Activated T-cell treated with anti-CD3 and anti-CD28 coated beads, Interleukin-2, amount 50 U/mL, for 72 hours (primary cell): ENCODE results near the gene CNTFR. TPM values are rescaled to one million over a fixed set of nuclear protein-coding genes. Genes with fewer than 3 reads are reported as not detected.
A peak's percentile ranks its signal among the peaks of the same experiment; 100 is the strongest.

Experiments
- ATAC-seq, 2 donors: fragments of 150-1000 bp; cut with Tn5 transposase; replicated peaks in 1 of 2; 2 replicates each; pipeline ENCODE4 v1.10.0; 2021; ENCODE audit warnings: moderate library complexity in 2 of 2, mild to moderate bottlenecking in 1 of 2
- DNase-seq, 2 donors: peaks; one replicate each; pipeline ENCODE4 v3.0.0; 2021 to 2022; ENCODE audit warnings: mixed read lengths in 1 of 2
- H3K27ac Mint-ChIP-seq: one replicate; pipeline ENCODE4 v1.8.0; 2022; ENCODE audit warnings: mild to moderate bottlenecking, moderate library complexity, mixed read lengths
- H3K27me3 Mint-ChIP-seq: one replicate; pipeline ENCODE4 v1.8.0; 2022; ENCODE audit warnings: low read depth, mixed read lengths
- H3K36me3 Mint-ChIP-seq, 2 donors: one replicate each; pipeline ENCODE4 v1.8.0; 2022; ENCODE audit warnings: mixed read lengths in 2 of 2, mild to moderate bottlenecking in 1 of 2; ENCODE audit not compliant: insufficient read depth in 2 of 2
- H3K4me1 Mint-ChIP-seq: one replicate; pipeline ENCODE4 v1.8.0; 2022; ENCODE audit warnings: low read depth, mixed read lengths
- H3K4me3 Mint-ChIP-seq, 2 donors: one replicate each; pipeline ENCODE4 v1.8.0; 2022; ENCODE audit warnings: mild to moderate bottlenecking in 2 of 2, mixed read lengths in 2 of 2, moderate library complexity in 2 of 2
- H3K9me3 Mint-ChIP-seq, 2 donors: one replicate each; pipeline ENCODE4 v1.8.0; 2022; ENCODE audit warnings: mixed read lengths in 2 of 2
- total RNA-seq, 2 donors: library from RNA; stranded (reverse); gene quantifications; one replicate each; pipeline ENCODE4 v1.2.3, GENCODE V29; 2022

CNTFR gene
- total RNA-seq, 2 donors from 2014 or later: not detected

- no peaks in the 10 kb centered on the region for H3K4me1 Mint-ChIP-seq
- no peaks in the 10 kb centered on the region for H3K36me3 Mint-ChIP-seq
- H3K9me3 Mint-ChIP-seq: no peaks in the 10 kb centered on the region
- ATAC-seq (no peak), DNase-seq (no peak)
- H3K27me3 Mint-ChIP-seq: peaks cover 20% of the 10 kb centered on the region
- H3K27ac Mint-ChIP-seq: no peak overlapping the region
- no peak overlapping the region for H3K4me3 Mint-ChIP-seq
Measured at GRCh38 chr9:34570376-34570775, 19.1 kb downstream of the CNTFR start.

GRCh38 chr9:34568774-34569173 lies 20.8 kb downstream of the CNTFR start:
- Mint-ChIP-seq H3K9me3 (no peaks in the 10 kb centered on the region), H3K4me3 (no peak overlapping the region), H3K36me3 (no peaks in the 10 kb centered on the region), H3K27ac (no peak overlapping the region), H3K4me1 (no peaks in the 10 kb centered on the region), H3K27me3 (peaks cover 31% of the 10 kb centered on the region)
- ATAC-seq (no peak), DNase-seq (no peak)

GRCh38 chr9:34568133-34568532 lies 21.4 kb downstream of the CNTFR start:
- Mint-ChIP-seq H3K36me3 (no peaks in the 10 kb centered on the region), H3K27ac (no peak overlapping the region)
- no peak for ATAC-seq

GRCh38 chr9:34566972-34567371 lies 22.6 kb downstream of the CNTFR start:
- no peaks in the 10 kb centered on the region for H3K4me1 Mint-ChIP-seq
- DNase-seq (no peak), ATAC-seq (no peak)
- no peaks in the 10 kb centered on the region for H3K36me3 Mint-ChIP-seq
- no peaks in the 10 kb centered on the region for H3K9me3 Mint-ChIP-seq
- no peak overlapping the region for H3K4me3 Mint-ChIP-seq
- H3K27ac Mint-ChIP-seq: no peak overlapping the region
- peaks cover 40% of the 10 kb centered on the region for H3K27me3 Mint-ChIP-seq

More at GRCh38 chr9:34568133-34568532, 21.4 kb downstream of the CNTFR start:
- Mint-ChIP-seq H3K4me1 (no peaks in the 10 kb centered on the region), H3K9me3 (no peaks in the 10 kb centered on the region), H3K4me3 (no peak overlapping the region), H3K27me3 (peaks cover 37% of the 10 kb centered on the region)
- no peak for DNase-seq

- Mint-ChIP-seq H3K4me1 (no peaks in the 10 kb centered on the region), H3K36me3 (no peaks in the 10 kb centered on the region), H3K27ac (no peak overlapping the region), H3K27me3 (peaks cover 40% of the 10 kb centered on the region), H3K9me3 (no peaks in the 10 kb centered on the region), H3K4me3 (no peak overlapping the region)
- no peak for ATAC-seq
- DNase-seq: no peak
Measured at GRCh38 chr9:34566322-34566721, 23.2 kb downstream of the CNTFR start.

GRCh38 chr9:34565856-34566255 lies 23.7 kb downstream of the CNTFR start:
- H3K4me1 Mint-ChIP-seq: no peaks in the 10 kb centered on the region
- peaks cover 40% of the 10 kb centered on the region for H3K27me3 Mint-ChIP-seq
- H3K27ac Mint-ChIP-seq: no peak overlapping the region
- no peaks in the 10 kb centered on the region for H3K36me3 Mint-ChIP-seq
- DNase-seq (no peak), ATAC-seq (no peak)
- no peaks in the 10 kb centered on the region for H3K9me3 Mint-ChIP-seq
- H3K4me3 Mint-ChIP-seq: no peak overlapping the region

- Mint-ChIP-seq H3K4me3 (no peak overlapping the region), H3K27ac (no peak overlapping the region), H3K9me3 (no peaks in the 10 kb centered on the region), H3K27me3 (peaks cover 42% of the 10 kb centered on the region), H3K36me3 (no peaks in the 10 kb centered on the region), H3K4me1 (no peaks in the 10 kb centered on the region)
- DNase-seq (no peak), ATAC-seq (no peak)
Measured at GRCh38 chr9:34564617-34565016, 24.9 kb downstream of the CNTFR start.

- H3K36me3 Mint-ChIP-seq: no peaks in the 10 kb centered on the region
- H3K27me3 Mint-ChIP-seq: peaks cover 40% of the 10 kb centered on the region
- H3K27ac Mint-ChIP-seq: no peak overlapping the region
- no peak overlapping the region for H3K4me3 Mint-ChIP-seq
- H3K9me3 Mint-ChIP-seq: no peaks in the 10 kb centered on the region
- no peak for ATAC-seq
- no peaks in the 10 kb centered on the region for H3K4me1 Mint-ChIP-seq
- no peak for DNase-seq
Measured at GRCh38 chr9:34563262-34563661, 26.3 kb downstream of the CNTFR start.

- H3K4me1 Mint-ChIP-seq: no peaks in the 10 kb centered on the region
- H3K4me3 Mint-ChIP-seq: no peak overlapping the region
- DNase-seq (peak; percentile 28 to 40), ATAC-seq (no peak)
- peaks cover 41% of the 10 kb centered on the region for H3K27me3 Mint-ChIP-seq
- no peak overlapping the region for H3K27ac Mint-ChIP-seq
- H3K9me3 Mint-ChIP-seq: no peaks in the 10 kb centered on the region
- no peaks in the 10 kb centered on the region for H3K36me3 Mint-ChIP-seq
Measured at GRCh38 chr9:34562135-34562745, 27.3 kb downstream of the CNTFR start.

GRCh38 chr9:34560599-34561214 lies 28.8 kb downstream of the CNTFR start:
- Mint-ChIP-seq H3K36me3 (no peaks in the 10 kb centered on the region), H3K27me3 (peaks cover 34% of the 10 kb centered on the region), H3K4me1 (no peaks in the 10 kb centered on the region), H3K9me3 (no peaks in the 10 kb centered on the region), H3K4me3 (no peak overlapping the region), H3K27ac (no peak overlapping the region)
- ATAC-seq (no peak), DNase-seq (no peak)

GRCh38 chr9:34559624-34560455 lies 29.7 kb downstream of the CNTFR start:
- ATAC-seq (peak in 1 of 2 donors; percentile 47), DNase-seq (no peak)
- H3K27ac Mint-ChIP-seq: no peak overlapping the region
- H3K27me3 Mint-ChIP-seq: peaks cover 33% of the 10 kb centered on the region
- H3K9me3 Mint-ChIP-seq: no peaks in the 10 kb centered on the region
- H3K36me3 Mint-ChIP-seq: no peaks in the 10 kb centered on the region
- no peak overlapping the region for H3K4me3 Mint-ChIP-seq
- H3K4me1 Mint-ChIP-seq: no peaks in the 10 kb centered on the region

- H3K4me1 Mint-ChIP-seq: no peaks in the 10 kb centered on the region
- H3K4me3 Mint-ChIP-seq: no peak overlapping the region
- no peak for ATAC-seq
- DNase-seq: no peak
- H3K27ac Mint-ChIP-seq: no peak overlapping the region
- H3K27me3 Mint-ChIP-seq: peaks cover 25% of the 10 kb centered on the region
- H3K36me3 Mint-ChIP-seq: no peaks in the 10 kb centered on the region
- no peaks in the 10 kb centered on the region for H3K9me3 Mint-ChIP-seq
Measured at GRCh38 chr9:34558919-34559623, 30.5 kb downstream of the CNTFR start.

- peaks cover 18% of the 10 kb centered on the region for H3K27me3 Mint-ChIP-seq
- ATAC-seq: no peak
- H3K36me3 Mint-ChIP-seq: no peaks in the 10 kb centered on the region
- no peak overlapping the region for H3K27ac Mint-ChIP-seq
- no peak overlapping the region for H3K4me3 Mint-ChIP-seq
- no peaks in the 10 kb centered on the region for H3K9me3 Mint-ChIP-seq
- H3K4me1 Mint-ChIP-seq: no peaks in the 10 kb centered on the region
- DNase-seq: no peak
Measured at GRCh38 chr9:34558364-34558763, 31.2 kb downstream of the CNTFR start.
